ENCODE results near the gene TRPM2.

Gene TRPM2

DNA sequence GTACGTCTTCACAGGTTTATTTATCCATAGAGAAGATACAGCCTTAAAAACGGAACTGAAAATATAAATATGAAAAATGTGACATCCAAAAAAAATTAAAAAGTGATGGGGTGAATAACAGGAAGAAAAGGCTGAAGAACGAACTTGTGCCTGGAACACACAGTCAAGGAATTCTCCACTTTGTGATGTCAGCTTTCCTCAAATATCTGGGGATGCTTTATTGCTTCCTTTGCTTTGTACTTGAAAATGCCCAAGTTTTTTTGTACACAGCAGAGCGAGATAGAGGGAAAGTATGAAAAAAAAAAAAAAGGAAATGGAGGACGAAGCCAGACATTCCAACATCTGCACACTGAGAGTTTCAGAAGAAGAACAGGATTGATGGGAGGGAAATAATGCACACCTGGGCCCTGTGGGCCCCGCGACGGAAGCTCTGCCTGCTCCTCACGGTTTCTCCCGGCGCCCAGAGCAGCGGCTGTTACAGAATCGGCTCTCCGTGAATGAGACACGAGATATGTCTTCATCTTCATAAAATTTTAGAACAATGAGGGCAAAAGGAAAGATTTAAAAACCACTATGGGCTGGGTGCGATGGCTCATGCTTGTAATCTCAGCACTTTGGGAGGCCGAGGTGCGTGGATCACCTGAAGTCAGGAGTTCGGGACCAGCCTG, 91.9 kb downstream of the TRPM2 start:
- no peak for DNase-seq (ENCODE audit: low spot score)

DNA sequence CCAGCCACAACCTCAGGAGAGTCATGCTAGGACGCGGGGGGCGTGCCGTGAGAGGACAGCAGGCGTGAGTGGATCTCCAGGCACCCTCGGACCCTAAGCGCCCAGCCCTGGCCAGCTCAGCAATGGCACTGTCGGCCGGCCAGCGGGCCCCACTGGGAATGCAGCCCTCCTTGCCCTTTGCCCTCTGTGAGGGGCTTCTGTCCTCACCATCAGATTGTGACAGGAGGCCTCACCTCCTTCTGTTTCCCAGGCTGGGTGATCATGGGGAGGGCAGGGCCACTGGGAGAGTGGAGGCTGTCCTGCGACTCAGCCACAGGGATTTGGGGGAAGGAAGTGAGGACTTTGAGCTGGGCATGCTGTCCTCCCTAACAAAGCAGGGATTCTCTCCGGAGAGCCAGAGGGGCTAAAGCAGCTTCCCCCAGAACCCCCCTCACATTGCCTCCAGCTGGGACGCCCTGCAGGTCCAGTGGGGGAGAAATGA, 95.3 kb downstream of the TRPM2 start:
- no peak for DNase-seq (ENCODE audit: low spot score)

- no peak for DNase-seq (ENCODE audit: low spot score)
Measured at GRCh38 chr21:44449473-44450363, 96.3 kb downstream of the TRPM2 start.

DNA sequence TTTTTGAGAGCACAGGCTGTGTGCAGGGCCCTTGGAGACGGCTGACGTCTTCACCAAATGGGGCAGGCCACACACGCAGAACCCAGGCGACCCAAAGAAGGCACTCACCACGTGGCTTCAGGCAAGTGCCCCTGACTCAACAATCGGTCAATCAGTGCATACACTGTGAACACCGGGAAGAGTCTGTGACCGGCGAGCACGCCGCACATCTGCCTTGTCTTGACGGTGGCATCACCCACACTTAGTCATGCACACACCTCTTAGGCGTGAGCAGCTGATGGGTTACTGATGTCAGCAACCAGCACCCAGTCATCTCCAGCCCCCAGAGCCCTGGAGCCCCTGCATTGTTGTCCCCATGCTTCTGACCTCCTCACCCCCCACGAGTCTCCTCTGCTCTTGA, 97.0 kb downstream of the TRPM2 start:
- no peak for DNase-seq (ENCODE audit: low spot score)

GRCh38 chr21:44450999-44451398, 97.6 kb downstream of the TRPM2 start:
- no peak for DNase-seq (ENCODE audit: low spot score)

DNA sequence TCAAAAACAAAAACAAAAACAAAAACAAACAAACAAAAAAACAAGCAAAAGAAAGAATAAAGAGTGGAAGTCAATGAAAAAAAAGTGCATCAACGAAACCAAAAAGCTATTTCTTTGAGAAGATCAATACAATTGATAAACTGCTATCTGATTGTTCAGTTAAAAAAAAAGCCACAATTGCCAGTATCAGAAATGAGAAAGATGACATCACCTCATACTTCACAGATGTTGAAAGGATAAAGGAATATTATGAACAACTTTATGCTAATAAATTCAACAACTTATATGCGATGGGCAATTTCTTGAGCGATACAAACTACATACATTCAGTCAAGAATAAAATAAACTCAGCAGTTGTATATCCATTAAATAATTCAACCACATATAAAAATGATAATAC, 99.7 kb downstream of the TRPM2 start:
- DNase-seq (ENCODE audit: low spot score): no peak

DNA sequence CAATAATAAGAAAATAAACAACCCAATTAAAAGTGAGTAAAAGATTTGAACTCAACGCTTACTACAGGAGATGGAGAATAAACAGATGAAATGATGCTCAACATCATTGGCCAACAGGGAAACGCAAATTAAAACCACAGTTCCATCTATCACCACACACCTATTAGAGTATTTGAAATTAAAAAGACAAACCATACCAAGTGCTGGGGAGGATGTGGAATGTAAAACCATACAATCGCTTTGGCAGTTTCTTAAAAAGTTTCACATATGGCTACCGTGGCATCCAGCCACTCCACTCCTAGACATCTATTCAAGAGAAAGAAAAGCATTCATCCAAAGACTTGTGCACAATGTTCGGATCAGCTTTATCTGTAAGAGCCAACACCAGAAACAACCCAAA, 100.6 kb downstream of the TRPM2 start:
- DNase-seq (ENCODE audit: low spot score): no peak

- DNase-seq (ENCODE audit: low spot score): peak; percentile 89
Measured at GRCh38 chr21:44454747-44455523, 101.5 kb downstream of the TRPM2 start, which contains the start of gene LRRC3. LRRC3 (plus strand) TSS chr21:44455510; CDS start chr21:44456645, 1,135 bp downstream.

DNA sequence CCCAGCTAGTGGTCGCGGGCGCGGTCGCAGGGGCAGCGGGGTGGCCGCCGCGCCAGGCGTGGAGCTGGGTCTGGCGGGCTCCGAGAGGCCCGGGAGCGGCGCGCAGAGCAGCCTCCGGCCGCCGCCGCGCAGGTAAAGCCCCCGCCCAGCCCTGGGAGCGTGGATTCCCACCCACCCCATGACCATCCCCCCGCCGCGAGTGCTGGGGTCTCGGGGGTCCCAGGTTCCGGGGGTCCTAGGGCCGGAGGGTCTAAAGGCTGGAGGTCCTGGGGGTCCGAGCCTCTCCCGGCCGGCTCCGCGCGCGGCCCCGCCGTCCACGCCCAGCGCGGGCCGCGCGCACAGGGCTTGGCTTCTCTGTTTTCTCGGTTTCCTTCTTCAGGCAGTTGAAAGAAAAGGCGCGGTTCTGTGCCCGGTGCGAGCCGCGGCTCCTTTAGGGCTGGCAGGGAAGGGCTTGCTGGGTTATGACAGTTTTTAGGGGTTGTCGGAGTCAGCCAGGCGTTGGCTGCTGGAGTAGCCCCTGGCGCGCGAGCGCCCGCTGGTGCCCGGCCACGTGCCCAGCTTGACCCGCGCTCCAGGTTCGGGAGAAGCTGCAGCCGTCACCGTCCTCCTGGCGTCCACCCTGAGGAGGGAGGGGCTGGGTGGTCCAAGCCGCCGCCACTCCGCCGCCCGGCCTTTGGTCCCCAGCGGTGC, 102.2 kb downstream of the TRPM2 start:
- DNase-seq (ENCODE audit: low spot score): peak; percentile 38

GRCh38 chr21:44456214-44456914, 102.9 kb downstream of the TRPM2 start:
- DNase-seq (ENCODE audit: low spot score): no peak

GRCh38 chr21:44456915-44457736, 103.7 kb downstream of the TRPM2 start:
- no peak for DNase-seq (ENCODE audit: low spot score)

GRCh38 chr21:44458971-44459711, 105.7 kb downstream of the TRPM2 start:
- DNase-seq (ENCODE audit: low spot score): no peak

GRCh38 chr21:44459712-44460440, 106.5 kb downstream of the TRPM2 start:
- DNase-seq (ENCODE audit: low spot score): no peak

- no peak for DNase-seq (ENCODE audit: low spot score)
Measured at GRCh38 chr21:44460441-44460755, 107.0 kb downstream of the TRPM2 start.

DNA sequence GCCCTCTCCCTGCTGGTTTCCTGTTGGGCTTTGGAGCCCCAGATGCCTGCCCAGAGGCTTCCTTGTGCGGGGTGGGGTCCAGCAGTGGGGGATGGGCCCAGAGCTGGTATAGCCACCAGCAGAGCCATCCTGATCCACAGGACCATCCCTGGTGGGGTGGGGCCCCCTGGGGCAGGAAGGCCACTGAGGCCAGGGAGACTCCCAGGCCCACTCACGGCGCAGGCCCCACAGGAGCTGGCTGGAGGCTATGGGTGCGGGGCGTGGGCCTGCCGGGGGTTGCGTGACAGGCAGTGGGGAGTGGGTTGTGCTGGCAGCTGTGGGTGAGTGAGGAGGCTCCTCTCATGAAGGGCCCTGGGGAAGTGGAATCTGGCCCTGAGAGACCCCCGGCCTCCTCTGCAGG, 107.6 kb downstream of the TRPM2 start:
- DNase-seq (ENCODE audit: low spot score): no peak

- DNase-seq (ENCODE audit: low spot score): no peak
Measured at GRCh38 chr21:44461464-44462001, 108.1 kb downstream of the TRPM2 start.

- no peak for DNase-seq (ENCODE audit: low spot score)
Measured at GRCh38 chr21:44462086-44462833, 108.8 kb downstream of the TRPM2 start.

GRCh38 chr21:44462834-44463200, 109.4 kb downstream of the TRPM2 start:
- DNase-seq (ENCODE audit: low spot score): no peak
